ENCODE results near the gene ARHGAP1. TPM values are rescaled to one million over a fixed set of nuclear protein-coding genes. Genes with fewer than 3 reads are reported as not detected.

ARHGAP1 gene
- total and polyA plus RNA-seq, 9 of the 15 experiments (the other 6 are each of a cell fraction or from before 2014, with no cell fraction given): 3.6 to 30.4 (median 8.2) TPM

DNA sequence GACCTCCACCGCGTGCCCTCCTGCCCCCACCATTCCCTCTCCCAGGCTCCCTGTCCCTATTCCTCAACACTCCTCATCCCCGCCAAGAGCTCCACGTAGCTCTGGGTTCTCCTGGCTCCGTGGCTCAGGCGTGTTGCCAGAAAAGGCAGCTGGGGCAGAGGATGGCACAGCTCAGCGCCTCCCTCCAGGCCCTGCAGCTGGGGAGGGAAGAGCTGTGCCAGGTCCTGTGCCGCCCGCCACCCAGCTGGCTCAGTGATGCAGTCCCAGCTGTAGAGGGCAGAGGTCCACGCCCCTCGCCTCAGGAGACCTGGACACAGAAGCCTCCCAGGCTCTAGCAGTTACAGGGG lies 4.2 kb downstream of the ARHGAP1 start:
- H3K4me2 ChIP-seq (ENCODE audit: insufficient read depth, low read length): no peak overlapping the region
- POLR2A ChIA-PET: interaction anchor here (1.1 to 1.8 kb wide), 5 partner anchors 10 to 22 kb away, joined by 3 to 4 read pairs (median 3); no protein-coding TSS in a partner anchor
- no peaks in the 10 kb centered on the region for H4K20me1 ChIP-seq (replicated peaks; ENCODE audit: control insufficient read depth, insufficient read depth, low read length)
- peaks cover 28% of the 10 kb centered on the region; the same call in 2 of the 3 replicates for H3K36me3 ChIP-seq (ENCODE audit: control insufficient read depth, insufficient read depth, low read length)
- BruUV-seq (replicated peaks): no TSS peak
- H3K27ac ChIP-seq (ENCODE audit: extremely low read depth, low read depth, low read length): no peak overlapping the region
- in situ Hi-C loops (cut with MboI): no loop called here
- FAIRE-seq (no peak), DNase-seq (ENCODE audit: extremely low read depth in 1 of 4, low spot score in 3 of 4) (no peak), ATAC-seq (no peak)
- H3K9me1 ChIP-seq (ENCODE audit: control insufficient read depth, insufficient read depth, low read length): no peaks in the 10 kb centered on the region
- peaks cover 28% of the 10 kb centered on the region for H3K79me2 ChIP-seq (ENCODE audit: control insufficient read depth, insufficient read depth, low read length)
- TF ChIP-seq EWSR1 (IDR thresholded peaks at IDR 0.05; ENCODE audit: borderline replicate concordance, low read depth, partially characterized antibody) (no peak), GABPB1 (CRISPR knock-in tag; IDR thresholded peaks at IDR 0.05) (no peak), RBFOX2 (IDR thresholded peaks at IDR 0.05; ENCODE audit: low read depth, low read length) (peak; percentile 46; the same call in 1 of the 2 replicates), NFE2 (IDR thresholded peaks at IDR 0.05; ENCODE audit: low read depth) (no peak), SMARCA4 (IDR thresholded peaks at IDR 0.05) (no peak)
- TF ChIP-seq, protein P1, sequence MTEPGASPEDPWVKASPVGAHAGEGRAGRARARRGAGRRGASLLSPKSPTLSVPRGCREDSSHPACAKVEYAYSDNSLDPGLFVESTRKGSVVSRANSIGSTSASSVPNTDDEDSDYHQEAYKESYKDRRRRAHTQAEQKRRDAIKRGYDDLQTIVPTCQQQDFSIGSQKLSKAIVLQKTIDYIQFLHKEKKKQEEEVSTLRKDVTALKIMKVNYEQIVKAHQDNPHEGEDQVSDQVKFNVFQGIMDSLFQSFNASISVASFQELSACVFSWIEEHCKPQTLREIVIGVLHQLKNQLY (CRISPR knock-in tag; conservative IDR thresholded peaks at IDR 0.05): no peak
- peaks cover 24 to 33% of the 10 kb centered on the region in 2 experiments; a peak in 4 of 5 replicates for H3K4me1 ChIP-seq (replicated peaks in 1 of 2; ENCODE audit: control insufficient read depth in 2 of 2, insufficient read depth in 2 of 2, low read length in 2 of 2)
- H3K9me3 ChIP-seq (replicated peaks; ENCODE audit: control insufficient read depth, insufficient read depth, low read depth, low read length): no peaks in the 10 kb centered on the region
- H2AFZ ChIP-seq (ENCODE audit: low read depth, low read length): no peak overlapping the region
- H3K27me3 ChIP-seq (ENCODE audit: control insufficient read depth in 2 of 2, insufficient read depth in 2 of 2, low read length in 2 of 2): no peaks in the 10 kb centered on the region
- peak overlapping the region in 1 of 2 experiments; percentile 73; a peak in 2 of 4 replicates for H3K9ac ChIP-seq (ENCODE audit: insufficient read depth in 1 of 2, low read depth in 2 of 2, low read length in 2 of 2)
- CTCF ChIA-PET (ENCODE audit: low intra/inter-chr PET ratio): no interaction called here
- no peak overlapping the region for H3K4me3 ChIP-seq
- 92% methylated on average over 9 of the region's 11 CpGs for WGBS (ENCODE audit: insufficient coverage, low coverage, missing lambda C conversion rate)
- intact Hi-C loops (cut with micrococcal nuclease): no loop called here
